Measurements from ENCODE around the gene MND1. TPM values are rescaled to one million over a fixed set of nuclear protein-coding genes. Genes with fewer than 3 reads are reported as not detected.
A peak's percentile ranks its signal among the peaks of the same experiment; 100 is the strongest.

The MND1 gene
- total and polyA plus RNA-seq, 2 experiments from 2014 or later = 6.5 to 12.6 TPM

GRCh38 chr4:153341575-153342090, 2.9 kb upstream of the MND1 start:
- peak in 1 of 2 donors; percentile 49 for DNase-seq (ENCODE audit: low read depth in 1 of 2, low spot score in 1 of 2)
- no peaks in the 10 kb centered on the region for H3K27me3 ChIP-seq
- H3K4me3 ChIP-seq = no peak overlapping the region
- no peak for TF ChIP-seq CTCF (IDR thresholded peaks at IDR 0.05; ENCODE audit: low read depth, low read length)
- H3K36me3 ChIP-seq = no peaks in the 10 kb centered on the region
- no peaks in the 10 kb centered on the region for H3K9me3 ChIP-seq (ENCODE audit: low read depth)
- peaks cover 3% of the 10 kb centered on the region for H3K4me1 ChIP-seq (ENCODE audit: low read depth)
- H3K27ac ChIP-seq = no peak overlapping the region

GRCh38 chr4:153342751-153343552, 1.5 kb upstream of the MND1 start:
- H3K36me3 ChIP-seq = no peaks in the 10 kb centered on the region
- H3K27me3 ChIP-seq = no peaks in the 10 kb centered on the region
- no peak overlapping the region for H3K4me3 ChIP-seq
- no peak for TF ChIP-seq CTCF (IDR thresholded peaks at IDR 0.05; ENCODE audit: low read depth, low read length)
- no peaks in the 10 kb centered on the region for H3K9me3 ChIP-seq (ENCODE audit: low read depth)
- no peak for DNase-seq (ENCODE audit: low read depth in 1 of 2, low spot score in 1 of 2)
- H3K4me1 ChIP-seq (ENCODE audit: low read depth) = peaks cover 5% of the 10 kb centered on the region
- no peak overlapping the region for H3K27ac ChIP-seq

- H3K36me3 ChIP-seq = no peaks in the 10 kb centered on the region
- H3K27me3 ChIP-seq = no peaks in the 10 kb centered on the region
- H3K9me3 ChIP-seq (ENCODE audit: low read depth) = no peaks in the 10 kb centered on the region
- no peak overlapping the region for H3K27ac ChIP-seq
- DNase-seq (ENCODE audit: low read depth in 1 of 2, low spot score in 1 of 2) = peak; percentile 53 to 69
- H3K4me1 ChIP-seq (ENCODE audit: low read depth) = peaks cover 5% of the 10 kb centered on the region
- no peak for TF ChIP-seq CTCF (IDR thresholded peaks at IDR 0.05; ENCODE audit: low read depth, low read length)
- peak overlapping the region; percentile 61 for H3K4me3 ChIP-seq
These were observed 809 bp downstream of the MND1 start for GRCh38 chr4:153345012-153345981.

- H3K4me3 ChIP-seq = peak overlapping the region; percentile 61
- peaks cover 5% of the 10 kb centered on the region for H3K4me1 ChIP-seq (ENCODE audit: low read depth)
- H3K9me3 ChIP-seq (ENCODE audit: low read depth) = no peaks in the 10 kb centered on the region
- no peak for DNase-seq (ENCODE audit: low read depth in 1 of 2, low spot score in 1 of 2)
- H3K27ac ChIP-seq = no peak overlapping the region
- no peak for TF ChIP-seq CTCF (IDR thresholded peaks at IDR 0.05; ENCODE audit: low read depth, low read length)
- H3K27me3 ChIP-seq = no peaks in the 10 kb centered on the region
- no peaks in the 10 kb centered on the region for H3K36me3 ChIP-seq
These were observed 1.5 kb downstream of the MND1 start for GRCh38 chr4:153346031-153346430.

- Histone ChIP-seq H3K27ac (no peak overlapping the region), H3K27me3 (no peaks in the 10 kb centered on the region), H3K4me1 (ENCODE audit: low read depth) (peaks cover 5% of the 10 kb centered on the region), H3K4me3 (no peak overlapping the region), H3K36me3 (no peaks in the 10 kb centered on the region), H3K9me3 (ENCODE audit: low read depth) (no peaks in the 10 kb centered on the region)
- peak; percentile 9 to 18 for DNase-seq (ENCODE audit: low read depth in 1 of 2, low spot score in 1 of 2)
- peak; percentile 17 for TF ChIP-seq CTCF (IDR thresholded peaks at IDR 0.05; ENCODE audit: low read depth, low read length)
These were observed 2.1 kb downstream of the MND1 start for GRCh38 chr4:153346563-153346962.

Data from cardiac muscle cell (in vitro differentiated cells and primary cell).